CD4-positive, alpha-beta T cell treated with Interleukin-17A for 1 hour (primary cell): ENCODE data around the gene UQCRHL.
A peak's percentile ranks its signal among the peaks of the same experiment; 100 is the strongest.
"Not testable (repeated sequence)": the region's sequence is repeated elsewhere in the genome, so short reads cannot be mapped to it uniquely, and the experiment has no call there.

Source experiments
- DNase-seq: peaks from one replicate; pipeline ENCODE4 v3.0.0-alpha.2; 2020

Gene UQCRHL

GRCh38 chr1:15807549-15807948 lies at the start of gene UQCRHL:
TSS of gene UQCRHL (minus strand) at chr1:15807649. CDS start at chr1:15807649, 0 bp downstream.
- DNase-seq: not testable (repeated sequence)

- DNase-seq: no peak
Measured at GRCh38 chr1:15856888-15857287, 49.4 kb upstream of the UQCRHL start.

GRCh38 chr1:15852828-15853302 lies 45.4 kb upstream of the UQCRHL start:
- DNase-seq: no peak

GRCh38 chr1:15852036-15852827 lies 44.8 kb upstream of the UQCRHL start:
- no peak for DNase-seq

GRCh38 chr1:15851210-15852035 lies 44.0 kb upstream of the UQCRHL start:
- DNase-seq: no peak

- DNase-seq: no peak
Measured at GRCh38 chr1:15850471-15851001, 43.1 kb upstream of the UQCRHL start.

GRCh38 chr1:15849775-15850324 lies 42.4 kb upstream of the UQCRHL start:
- DNase-seq: peak; percentile 36

GRCh38 chr1:15848929-15849774 lies 41.7 kb upstream of the UQCRHL start:
- DNase-seq: peak; percentile 77

GRCh38 chr1:15848143-15848928 lies 40.9 kb upstream of the UQCRHL start:
- DNase-seq: peak; percentile 49

- no peak for DNase-seq
Measured at GRCh38 chr1:15847893-15848142, 40.4 kb upstream of the UQCRHL start.

GRCh38 chr1:15847100-15847892 lies 39.8 kb upstream of the UQCRHL start, which contains the start of gene SPEN:
TSS of gene SPEN (plus strand) at chr1:15847707. CDS start at chr1:15848068, 361 bp downstream.
- peak; percentile 98 for DNase-seq

- not testable (repeated sequence) for DNase-seq
Measured at GRCh38 chr1:15846056-15846455, 38.6 kb upstream of the UQCRHL start.

GRCh38 chr1:15843826-15844572 lies 36.5 kb upstream of the UQCRHL start:
- DNase-seq: no peak

GRCh38 chr1:15838721-15839120 lies 31.3 kb upstream of the UQCRHL start:
- DNase-seq: no peak

GRCh38 chr1:15837931-15838330 lies 30.5 kb upstream of the UQCRHL start:
- DNase-seq: no peak

GRCh38 chr1:15836772-15837669 lies 29.6 kb upstream of the UQCRHL start:
- peak; percentile 72 for DNase-seq

- DNase-seq: not testable (repeated sequence)
Measured at GRCh38 chr1:15836511-15836771, 29.0 kb upstream of the UQCRHL start.

GRCh38 chr1:15835741-15836510 lies 28.5 kb upstream of the UQCRHL start:
- DNase-seq: peak; percentile 99
